Esophagus squamous epithelium (tissue), 4 donors: ENCODE measurements around the gene IKZF4.

Experiments
- CTCF ChIP-seq, 6 experiments: fragments of 450-650 bp in 4 of 6; fragments of 200-600 bp in 2 of 6; sonication (generic) in 2 of 6; IDR thresholded peaks; one replicate each; pipeline ENCODE4 v1.5.1; 2016 to 2019; ENCODE audit warnings: antibody characterized with exemption in 6 of 6, mild to moderate bottlenecking in 4 of 6, moderate library complexity in 4 of 6
- POLR2A ChIP-seq, 4 donors: fragments of 450-650 bp; IDR thresholded peaks; one replicate each; pipeline ENCODE4 v1.6.1; 2017; ENCODE audit warnings: antibody characterized with exemption in 4 of 4, mild to moderate bottlenecking in 4 of 4, moderate library complexity in 3 of 4

GRCh38 chr12:56062996-56063395 lies 42.2 kb downstream of the IKZF4 start:
- TF ChIP-seq CTCF (IDR thresholded peaks at IDR 0.05) (no peak), POLR2A (IDR thresholded peaks at IDR 0.05) (no peak)
